DMS114 treated with DMSO at 0.1 percent for 48 hours (cell line): ENCODE results near the gene ZNF324B.
"Not testable (repeated sequence)": the region's sequence is repeated elsewhere in the genome, so short reads cannot be mapped to it uniquely, and the experiment has no call there.

Experiments
- DNase-seq: peaks from one replicate; lab custom pipeline; 2025; ENCODE audit not compliant: unreplicated experiment; lab: John Stamatoyannopoulos, UW

The ZNF324B gene

GRCh38 chr19:58451358-58452101 is at the start of gene ZNF324B:
TSS of gene ZNF324B (plus strand) at chr19:58451622. CDS start at chr19:58453702, 2,080 bp downstream.
- DNase-seq, result peak; percentile 94

- DNase-seq, result no peak
Observed at GRCh38 chr19:58401840-58402421, 49.5 kb upstream of the ZNF324B start.

- DNase-seq, result not testable (repeated sequence)
Observed at GRCh38 chr19:58403920-58404478, 47.4 kb upstream of the ZNF324B start.

- no peak for DNase-seq
Observed at GRCh38 chr19:58406818-58407657, 44.4 kb upstream of the ZNF324B start.

- no peak for DNase-seq
Observed at GRCh38 chr19:58407658-58408151, 43.7 kb upstream of the ZNF324B start.

- DNase-seq, result peak; percentile 93
Observed at GRCh38 chr19:58408152-58409009, 43.0 kb upstream of the ZNF324B start, which contains the start of gene ZNF584. TSS of gene ZNF584 (plus strand) at chr19:58408649. CDS start at chr19:58409148, 499 bp downstream.

GRCh38 chr19:58409010-58409790 is 42.2 kb upstream of the ZNF324B start:
- peak; percentile 63 for DNase-seq

GRCh38 chr19:58416604-58417003 is 34.8 kb upstream of the ZNF324B start:
- no peak for DNase-seq

- DNase-seq, result no peak
Observed at GRCh38 chr19:58417071-58417470, 34.4 kb upstream of the ZNF324B start.

- DNase-seq, result no peak
Observed at GRCh38 chr19:58428617-58429016, 22.8 kb upstream of the ZNF324B start.

- DNase-seq, result no peak
Observed at GRCh38 chr19:58429745-58430144, 21.7 kb upstream of the ZNF324B start.

- no peak for DNase-seq
Observed at GRCh38 chr19:58434217-58434616, 17.2 kb upstream of the ZNF324B start.

GRCh38 chr19:58439576-58440554 is 11.6 kb upstream of the ZNF324B start, which contains the start of gene ZNF132:
TSS of gene ZNF132 (minus strand) at chr19:58440153. CDS start at chr19:58439821, 332 bp downstream.
- DNase-seq, result no peak

GRCh38 chr19:58440556-58440955 is 10.9 kb upstream of the ZNF324B start:
- no peak for DNase-seq

GRCh38 chr19:58442986-58443385 is 8.4 kb upstream of the ZNF324B start:
- DNase-seq, result not testable (repeated sequence)

- DNase-seq, result not testable (repeated sequence)
Observed at GRCh38 chr19:58448860-58449259, 2.6 kb upstream of the ZNF324B start.

GRCh38 chr19:58449980-58450379 is 1.4 kb upstream of the ZNF324B start:
- not testable (repeated sequence) for DNase-seq

GRCh38 chr19:58450856-58451357 is 515 bp upstream of the ZNF324B start:
- DNase-seq, result no peak
